IMR-90 (cell line): ENCODE results near the gene TAS2R30. TPM values are rescaled to one million over a fixed set of nuclear protein-coding genes. Genes with fewer than 3 reads are reported as not detected.

Experiments used
- ATAC-seq: fragments of 200-7000 bp; cut with Tn5 transposase; 2 replicates; pipeline ENCODE4 v1.9.1; 2020; ENCODE audit warnings: low read depth, mild to moderate bottlenecking, moderate library complexity
- BruUV-seq: library from RNA; stranded (reverse); fragments of 400-500 nt; replicated peaks from 2 replicates; lab custom pipeline; 2021; lab: Mats Ljungman, UMichigan
- CTCF ChIA-PET: fragments of 300-600 bp; formaldehyde crosslinking; extraction: SDS; loops from one replicate; lab custom pipeline; 2021; ENCODE audit warnings: antibody characterized with exemption; lab: Yijun Ruan, JAX
- POLR2A ChIA-PET: fragments of 300-600 bp; sonication (Branson Sonifier 250); formaldehyde crosslinking; loops from one replicate; lab custom pipeline; 2022; ENCODE audit warnings: antibody characterized with exemption; ENCODE audit not compliant: unreplicated experiment; lab: Charles Lee
- DNase-seq: peaks from one replicate; pipeline ENCODE4 v3.0.0; 2013
- H2AFZ ChIP-seq: replicated peaks from 2 replicates; pipeline ENCODE3; 2013; ENCODE audit warnings: low read length, mild to moderate bottlenecking; ENCODE audit not compliant: poor library complexity
- H2AK5ac ChIP-seq: 2 replicates; pipeline ENCODE4 v1.6.1; 2013; ENCODE audit warnings: low read depth, low read length, inconsistent platforms
- H2AK9ac ChIP-seq: replicated peaks from 2 replicates; pipeline ENCODE3; 2013; ENCODE audit warnings: mild to moderate bottlenecking, low read depth, low read length, moderate library complexity; ENCODE audit not compliant: poor library complexity
- H2BK120ac ChIP-seq: 2 replicates; pipeline ENCODE4 v1.6.1; 2013; ENCODE audit warnings: low read depth, low read length, inconsistent platforms
- H2BK15ac ChIP-seq: 3 replicates; pipeline ENCODE4 v1.6.1; 2013; ENCODE audit warnings: low read depth, low read length, inconsistent platforms
- H2BK20ac ChIP-seq: 2 replicates; pipeline ENCODE4 v1.6.1; 2013; ENCODE audit warnings: low read depth, mild to moderate bottlenecking, inconsistent platforms, low read length, moderate library complexity
- H2BK5ac ChIP-seq: 2 replicates; pipeline ENCODE4 v1.6.1; 2013; ENCODE audit warnings: mild to moderate bottlenecking, low read depth, low read length, inconsistent platforms; ENCODE audit not compliant: poor library complexity, severe bottlenecking
- H3K14ac ChIP-seq: replicated peaks from 2 replicates; pipeline ENCODE4 v1.6.1; 2013; ENCODE audit warnings: low read depth, low read length, inconsistent platforms
- H3K18ac ChIP-seq: 2 replicates; pipeline ENCODE4 v1.6.1; 2013; ENCODE audit warnings: low read depth, low read length, control low read depth
- H3K23ac ChIP-seq: 2 replicates; pipeline ENCODE4 v1.6.1; 2013; ENCODE audit warnings: low read depth, low read length, inconsistent platforms
- H3K27ac ChIP-seq: 2 replicates; pipeline ENCODE4 v1.5.1; 2013; ENCODE audit warnings: mild to moderate bottlenecking, control low read depth, low read length; ENCODE audit not compliant: insufficient read depth
- H3K27me3 ChIP-seq: 2 replicates; pipeline ENCODE4 v1.6.1; 2013; ENCODE audit warnings: low read length; ENCODE audit not compliant: control insufficient read depth, insufficient read depth
- H3K36me3 ChIP-seq: 2 replicates; pipeline ENCODE4 v1.6.1; 2013; ENCODE audit warnings: low read length, mixed read lengths; ENCODE audit not compliant: control insufficient read depth, insufficient read depth
- H3K4ac ChIP-seq: 2 replicates; pipeline ENCODE4 v1.6.1; 2013; ENCODE audit warnings: low read depth, low read length, inconsistent platforms
- H3K4me1 ChIP-seq: 2 replicates; pipeline ENCODE4 v1.6.1; 2013; ENCODE audit warnings: low read length, mixed read lengths; ENCODE audit not compliant: control insufficient read depth, insufficient read depth
- H3K4me2 ChIP-seq: 2 replicates; pipeline ENCODE4 v1.6.1; 2013; ENCODE audit warnings: low read depth, mild to moderate bottlenecking, control low read depth, low read length, moderate library complexity
- H3K4me3 ChIP-seq: 2 replicates; pipeline ENCODE4 v1.5.1; 2013; ENCODE audit warnings: low read depth, mild to moderate bottlenecking, control low read depth, low read length, moderate library complexity; ENCODE audit not compliant: insufficient read depth
- H3K56ac ChIP-seq: 2 replicates; pipeline ENCODE4 v1.6.1; 2013; ENCODE audit warnings: low read length, inconsistent platforms; ENCODE audit not compliant: insufficient read depth; ENCODE audit errors: extremely low read depth
- H3K79me1 ChIP-seq, 2 experiments: 2 replicates each; pipeline ENCODE4 v1.6.1; 2013; ENCODE audit warnings: low read length in 2 of 2, inconsistent platforms in 1 of 2, low read depth in 1 of 2
- H3K9ac ChIP-seq: 2 replicates; pipeline ENCODE4 v1.6.1; 2013; ENCODE audit warnings: low read depth, low read length, control low read depth
- H3K9me1 ChIP-seq: 2 replicates; pipeline ENCODE4 v1.6.1; 2013; ENCODE audit warnings: low read length, inconsistent platforms; ENCODE audit not compliant: insufficient read depth
- H3K9me3 ChIP-seq: 2 replicates; pipeline ENCODE4 v1.6.1; 2013; ENCODE audit warnings: low read length; ENCODE audit not compliant: control insufficient read depth, insufficient read depth
- H4K20me1 ChIP-seq: 2 replicates; pipeline ENCODE4 v1.6.1; 2013; ENCODE audit warnings: low read length, inconsistent platforms; ENCODE audit not compliant: insufficient read depth
- H4K5ac ChIP-seq: 2 replicates; pipeline ENCODE4 v1.6.1; 2013; ENCODE audit warnings: mild to moderate bottlenecking, low read depth, low read length, control low read depth
- H4K8ac ChIP-seq, 2 experiments: 2 replicates each; pipeline ENCODE4 v1.6.1; 2013; ENCODE audit warnings: low read depth in 2 of 2, low read length in 2 of 2, control low read depth in 1 of 2, inconsistent platforms in 1 of 2
- H4K91ac ChIP-seq: 2 replicates; pipeline ENCODE4 v1.6.1; 2013; ENCODE audit warnings: low read depth, low read length, inconsistent platforms; ENCODE audit not compliant: insufficient read depth
- BHLHE40 ChIP-seq: fragments of 150-350 bp; IDR thresholded peaks from 2 replicates; pipeline ENCODE4 v1.6.1; 2016; ENCODE audit warnings: mild to moderate bottlenecking, low read depth, low read length
- CEBPB ChIP-seq: IDR thresholded peaks from 2 replicates; pipeline ENCODE4 v1.6.1; 2012; ENCODE audit warnings: low read depth, low read length, improper control_type of control experiment
- CHD1 ChIP-seq: IDR thresholded peaks from 2 replicates; pipeline ENCODE4 v1.6.1; 2012; ENCODE audit warnings: low read depth, low read length, improper control_type of control experiment
- FOS ChIP-seq: fragments of 150-350 bp; IDR thresholded peaks from 2 replicates; pipeline ENCODE4 v1.6.1; 2016; ENCODE audit warnings: low read depth, low read length
- MAFK ChIP-seq: IDR thresholded peaks from 2 replicates; pipeline ENCODE4 v1.6.1; 2012; ENCODE audit warnings: low read depth, low read length, improper control_type of control experiment
- MAZ ChIP-seq: IDR thresholded peaks from 2 replicates; pipeline ENCODE4 v1.6.1; 2012; ENCODE audit warnings: low read depth, mild to moderate bottlenecking, low read length, improper control_type of control experiment, moderate library complexity, borderline replicate concordance
- MXI1 ChIP-seq: IDR thresholded peaks from 2 replicates; pipeline ENCODE4 v1.6.1; 2012; ENCODE audit warnings: low read depth, mild to moderate bottlenecking, low read length, moderate library complexity, borderline replicate concordance
- NFE2L2 ChIP-seq: fragments of 150-350 bp; IDR thresholded peaks from 2 replicates; pipeline ENCODE4 v1.6.1; 2016; ENCODE audit warnings: low read depth, mild to moderate bottlenecking, low read length
- POLR2A ChIP-seq: IDR thresholded peaks from 2 replicates; pipeline ENCODE4 v1.6.1; 2012; ENCODE audit warnings: mild to moderate bottlenecking, low read depth, low read length
- RAD21 ChIP-seq: IDR thresholded peaks from 2 replicates; pipeline ENCODE4 v1.6.1; 2012; ENCODE audit warnings: low read length, improper control_type of control experiment
- RCOR1 ChIP-seq: IDR thresholded peaks from 2 replicates; pipeline ENCODE4 v1.6.1; 2012; ENCODE audit warnings: mild to moderate bottlenecking, low read length, improper control_type of control experiment; ENCODE audit not compliant: insufficient replicate concordance
- RFX5 ChIP-seq: IDR thresholded peaks from 2 replicates; pipeline ENCODE4 v1.8.0; 2012; ENCODE audit warnings: low read depth, mild to moderate bottlenecking, low read length, moderate library complexity
- SMC3 ChIP-seq: fragments of 150-350 bp; IDR thresholded peaks from 2 replicates; pipeline ENCODE4 v1.6.1; 2016; ENCODE audit warnings: low read depth, mild to moderate bottlenecking, antibody characterized with exemption, low read length, moderate library complexity
- WGBS, 2 experiments: methylation state at CpG; one replicate each; pipeline versions ENCODE4 v1.1.5 to v1.1.7; 2013; ENCODE audit warnings: missing lambda C conversion rate in 2 of 2; ENCODE audit not compliant: insufficient read length in 1 of 2; ENCODE audit errors: extremely low coverage in 2 of 2; 5-methylcytosine and 5-hydroxymethylcytosine counted together
- dilution Hi-C: fragments of 300-500 bp; cut with HindIII; formaldehyde crosslinking; loops from one replicate; pipeline ENCODE4 v1.14.3; 2018; ENCODE audit warnings: low sequenced_read_pairs; ENCODE audit not compliant: unreplicated experiment
- in situ Hi-C: fragments of 300-500 bp; cut with MboI; formaldehyde crosslinking; loops from 3 replicates; pipeline ENCODE4 v1.14.3; 2019; ENCODE audit warnings: low sequenced_read_pairs, inconsistent platforms, mixed read lengths
- intact Hi-C: fragments of 100-400 bp; cut with micrococcal nuclease; formaldehyde crosslinking; loops from 2 replicates; pipeline ENCODE4 v1.10.0; 2022
- polyA plus RNA-seq, 3 experiments: library from polyadenylated mRNA; depleted of rRNA; stranded (reverse); fragments of >200 nt; gene quantifications; 2 replicates each; pipeline ENCODE4 v1.2.3, GENCODE V29; 2012; ENCODE audit warnings: low replicate concordance in 1 of 3
- total RNA-seq: library from RNA; depleted of rRNA; stranded (reverse); fragments of >200 nt; gene quantifications from 2 replicates; pipeline ENCODE4 v1.2.3, GENCODE V29; 2012
- TF ChIP-seq, protein P1 (sequence below): fragments of 150-350 bp; IDR thresholded peaks from 2 replicates; pipeline ENCODE4 v1.6.1; 2016; ENCODE audit warnings: low read depth, mild to moderate bottlenecking, low read length, moderate library complexity, borderline replicate concordance
- TF ChIP-seq, protein P2 (sequence below): conservative IDR thresholded peaks from 2 replicates; pipeline ENCODE4 v1.5.1; 2012; ENCODE audit warnings: mild to moderate bottlenecking, low read depth, low read length, improper control_type of control experiment
- TF ChIP-seq, protein P3 (sequence below): fragments of 150-350 bp; IDR thresholded peaks from 2 replicates; pipeline ENCODE4 v1.6.1; 2017; ENCODE audit warnings: mild to moderate bottlenecking, antibody characterized with exemption, low read length, low read depth

Gene TAS2R30
- total and polyA plus RNA-seq, 2 of the 4 experiments (the other 2 are of a cell fraction): 0.03 to 5.0 TPM

DNA sequence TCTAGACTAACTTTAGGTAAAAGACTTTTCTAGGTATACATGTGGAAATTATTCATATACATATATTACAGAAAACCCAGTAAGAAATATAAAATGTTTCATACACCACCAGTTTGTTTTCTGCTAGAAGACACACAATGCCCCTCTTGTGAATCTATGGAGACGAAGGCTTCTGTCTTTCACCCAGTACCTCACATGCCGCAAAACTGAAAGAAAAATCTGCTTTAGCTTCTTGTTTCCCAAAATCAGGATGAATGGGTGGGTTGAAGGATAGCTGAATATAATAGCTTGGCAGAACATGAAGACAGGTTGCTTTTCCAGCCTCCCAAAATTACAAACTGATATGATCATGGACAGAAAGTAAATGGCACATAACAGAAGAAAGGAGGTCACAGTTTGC is 1.3 kb downstream of the TAS2R30 start:
- Histone ChIP-seq H3K36me3 (peaks cover 1% of the 10 kb centered on the region; the same call in 1 of the 2 replicates), H2BK15ac (no peak overlapping the region), H4K5ac (no peak overlapping the region), H2AK9ac (no peak overlapping the region), H3K14ac (no peak overlapping the region), H3K9me1 (0 out of 2 replicates have a peak, but pooled peaks cover 3% of the 10 kb centered on the region), H3K4me2 (no peak overlapping the region), H2BK5ac (no peak overlapping the region), H3K79me1 (peaks cover 22 to 39% of the 10 kb centered on the region in 2 experiments), H3K9me3 (no peaks in the 10 kb centered on the region), H2BK20ac (no peak overlapping the region), H3K4ac (no peak overlapping the region), H3K4me3 (no peak overlapping the region), H3K27ac (no peak overlapping the region), H4K91ac (no peak overlapping the region), H2AK5ac (no peak overlapping the region), H3K4me1 (no peaks in the 10 kb centered on the region), H2AFZ (no peak overlapping the region), H3K9ac (no peak overlapping the region), H3K18ac (no peak overlapping the region), H3K23ac (no peak overlapping the region), H4K20me1 (peaks cover 9% of the 10 kb centered on the region), H4K8ac (no peak overlapping the region), H3K56ac (no peak overlapping the region), H2BK120ac (no peak overlapping the region), H3K27me3 (no peaks in the 10 kb centered on the region)
- ChIA-PET POLR2A (no interaction called here), CTCF (no interaction called here)
- DNase-seq: no peak
- ATAC-seq: no peak
- BruUV-seq: no TSS peak
- dilution Hi-C loops (no loop called here), intact Hi-C loops (no loop called here), in situ Hi-C loops (no loop called here)
- WGBS, 2 experiments: no CpG with 5 or more reads among the region's 2 CpGs
- TF ChIP-seq RAD21 (no peak), CEBPB (no peak), BHLHE40 (no peak), POLR2A (no peak), RFX5 (no peak), SMC3 (no peak), FOS (no peak), MXI1 (no peak), NFE2L2 (no peak), MAFK (no peak), MAZ (no peak), RCOR1 (no peak), CHD1 (no peak)
- TF ChIP-seq, protein P1, sequence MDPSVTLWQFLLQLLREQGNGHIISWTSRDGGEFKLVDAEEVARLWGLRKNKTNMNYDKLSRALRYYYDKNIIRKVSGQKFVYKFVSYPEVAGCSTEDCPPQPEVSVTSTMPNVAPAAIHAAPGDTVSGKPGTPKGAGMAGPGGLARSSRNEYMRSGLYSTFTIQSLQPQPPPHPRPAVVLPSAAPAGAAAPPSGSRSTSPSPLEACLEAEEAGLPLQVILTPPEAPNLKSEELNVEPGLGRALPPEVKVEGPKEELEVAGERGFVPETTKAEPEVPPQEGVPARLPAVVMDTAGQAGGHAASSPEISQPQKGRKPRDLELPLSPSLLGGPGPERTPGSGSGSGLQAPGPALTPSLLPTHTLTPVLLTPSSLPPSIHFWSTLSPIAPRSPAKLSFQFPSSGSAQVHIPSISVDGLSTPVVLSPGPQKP: no peak
- TF ChIP-seq, protein P2, sequence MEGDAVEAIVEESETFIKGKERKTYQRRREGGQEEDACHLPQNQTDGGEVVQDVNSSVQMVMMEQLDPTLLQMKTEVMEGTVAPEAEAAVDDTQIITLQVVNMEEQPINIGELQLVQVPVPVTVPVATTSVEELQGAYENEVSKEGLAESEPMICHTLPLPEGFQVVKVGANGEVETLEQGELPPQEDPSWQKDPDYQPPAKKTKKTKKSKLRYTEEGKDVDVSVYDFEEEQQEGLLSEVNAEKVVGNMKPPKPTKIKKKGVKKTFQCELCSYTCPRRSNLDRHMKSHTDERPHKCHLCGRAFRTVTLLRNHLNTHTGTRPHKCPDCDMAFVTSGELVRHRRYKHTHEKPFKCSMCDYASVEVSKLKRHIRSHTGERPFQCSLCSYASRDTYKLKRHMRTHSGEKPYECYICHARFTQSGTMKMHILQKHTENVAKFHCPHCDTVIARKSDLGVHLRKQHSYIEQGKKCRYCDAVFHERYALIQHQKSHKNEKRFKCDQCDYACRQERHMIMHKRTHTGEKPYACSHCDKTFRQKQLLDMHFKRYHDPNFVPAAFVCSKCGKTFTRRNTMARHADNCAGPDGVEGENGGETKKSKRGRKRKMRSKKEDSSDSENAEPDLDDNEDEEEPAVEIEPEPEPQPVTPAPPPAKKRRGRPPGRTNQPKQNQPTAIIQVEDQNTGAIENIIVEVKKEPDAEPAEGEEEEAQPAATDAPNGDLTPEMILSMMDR: no peak
- TF ChIP-seq, protein P3, sequence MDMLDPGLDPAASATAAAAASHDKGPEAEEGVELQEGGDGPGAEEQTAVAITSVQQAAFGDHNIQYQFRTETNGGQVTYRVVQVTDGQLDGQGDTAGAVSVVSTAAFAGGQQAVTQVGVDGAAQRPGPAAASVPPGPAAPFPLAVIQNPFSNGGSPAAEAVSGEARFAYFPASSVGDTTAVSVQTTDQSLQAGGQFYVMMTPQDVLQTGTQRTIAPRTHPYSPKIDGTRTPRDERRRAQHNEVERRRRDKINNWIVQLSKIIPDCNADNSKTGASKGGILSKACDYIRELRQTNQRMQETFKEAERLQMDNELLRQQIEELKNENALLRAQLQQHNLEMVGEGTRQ: no peak
